ACHN (cell line): Measurements from ENCODE around the gene TMEM182.

ENCODE experiments used
- DNase-seq: peaks from one replicate; pipeline ENCODE4 v3.0.0-alpha.2; 2015
- in situ Hi-C: cut with HindIII; loops from 2 replicates; pipeline ENCODE4 v1.10.0; 2017; ENCODE audit warnings: low sequenced_read_pairs, low pct_ligation_motif_present, low pct_unique_long_range_greater_than_20kb

Gene TMEM182

GRCh38 chr2:102792568-102793208, 30.9 kb downstream of the TMEM182 start:
- in situ Hi-C loops, result no loop called here
- DNase-seq, result no peak

- in situ Hi-C loops, result no loop called here
- DNase-seq, result no peak
Measured at GRCh38 chr2:102795641-102796040, 33.8 kb downstream of the TMEM182 start.

GRCh38 chr2:102796337-102796736, 34.5 kb downstream of the TMEM182 start:
- in situ Hi-C loops, result no loop called here
- DNase-seq, result no peak

- in situ Hi-C loops, result no loop called here
Measured at GRCh38 chr2:102797486-102797885, 35.7 kb downstream of the TMEM182 start.

GRCh38 chr2:102798181-102798580, 36.4 kb downstream of the TMEM182 start:
- in situ Hi-C loops, result no loop called here
- no peak for DNase-seq

More at GRCh38 chr2:102797486-102797885, 35.7 kb downstream of the TMEM182 start:
- no peak for DNase-seq

- DNase-seq, result peak; percentile 11
- in situ Hi-C loops, result no loop called here
Measured at GRCh38 chr2:102801098-102801718, 39.4 kb downstream of the TMEM182 start.

GRCh38 chr2:102801858-102802699, 40.2 kb downstream of the TMEM182 start:
- in situ Hi-C loops, result no loop called here

GRCh38 chr2:102803041-102803896, 41.4 kb downstream of the TMEM182 start:
- in situ Hi-C loops, result no loop called here
- DNase-seq, result no peak

More at GRCh38 chr2:102801858-102802699, 40.2 kb downstream of the TMEM182 start:
- no peak for DNase-seq

- in situ Hi-C loops, result no loop called here
- DNase-seq, result no peak
Measured at GRCh38 chr2:102803897-102804217, 42.0 kb downstream of the TMEM182 start.

- DNase-seq, result peak; percentile 73
- in situ Hi-C loops, result no loop called here
Measured at GRCh38 chr2:102806250-102806837, 44.5 kb downstream of the TMEM182 start.

GRCh38 chr2:102809291-102810189, 47.7 kb downstream of the TMEM182 start:
- in situ Hi-C loops, result no loop called here
- no peak for DNase-seq

GRCh38 chr2:102815285-102815684, 53.5 kb downstream of the TMEM182 start:
- in situ Hi-C loops, result no loop called here
- no peak for DNase-seq

- in situ Hi-C loops, result no loop called here
- no peak for DNase-seq
Measured at GRCh38 chr2:102826904-102827303, 65.1 kb downstream of the TMEM182 start.

- no peak for DNase-seq
- in situ Hi-C loops, result no loop called here
Measured at GRCh38 chr2:102832789-102833188, 71.0 kb downstream of the TMEM182 start.

GRCh38 chr2:102834523-102835273, 72.9 kb downstream of the TMEM182 start:
- DNase-seq, result no peak
- in situ Hi-C loops, result no loop called here

- in situ Hi-C loops, result no loop called here
- no peak for DNase-seq
Measured at GRCh38 chr2:102837626-102838198, 75.9 kb downstream of the TMEM182 start.
